Activated CD4-positive, alpha-beta T cell treated with anti-CD3 and anti-CD28 coated beads for 36 hours (primary cell): Measurements from ENCODE around the gene BEST1. TPM values are rescaled to one million over a fixed set of nuclear protein-coding genes. Genes with fewer than 3 reads are reported as not detected.
"Not testable (repeated sequence)": the region's sequence is repeated elsewhere in the genome, so short reads cannot be mapped to it uniquely, and the experiment has no call there.

Experiments used
- ATAC-seq: fragments of 200-7000 bp; cut with Tn5 transposase; one replicate; pipeline ENCODE4 v1.10.0; 2021; ENCODE audit warnings: mild to moderate bottlenecking, moderate library complexity
- CTCF ChIA-PET: fragments of 350-600 bp; sonication (Branson Sonifier 250); formaldehyde crosslinking; loops from one replicate; lab custom pipeline; 2021; ENCODE audit warnings: antibody characterized with exemption; lab: Charles Lee
- POLR2A ChIA-PET: fragments of 350-600 bp; sonication (Branson Sonifier 250); formaldehyde crosslinking; loops from one replicate; lab custom pipeline; 2021; ENCODE audit warnings: antibody characterized with exemption, inconsistent platforms; lab: Charles Lee
- DNase-seq: peaks from one replicate; pipeline ENCODE4 v3.0.0-alpha.2; 2020
- H3K27ac Mint-ChIP-seq: one replicate; pipeline ENCODE4 v1.8.0; 2021; ENCODE audit warnings: mixed read lengths
- H3K27me3 Mint-ChIP-seq: one replicate; pipeline ENCODE4 v1.8.0; 2021; ENCODE audit warnings: mixed read lengths
- H3K36me3 Mint-ChIP-seq: one replicate; pipeline ENCODE4 v1.8.0; 2021; ENCODE audit warnings: low read depth, mixed read lengths
- H3K4me1 Mint-ChIP-seq: one replicate; pipeline ENCODE4 v1.8.0; 2021; ENCODE audit warnings: mixed read lengths
- H3K4me3 Mint-ChIP-seq: one replicate; pipeline ENCODE4 v1.8.0; 2021; ENCODE audit warnings: mild to moderate bottlenecking, moderate library complexity, mixed read lengths
- H3K9me3 Mint-ChIP-seq: one replicate; pipeline ENCODE4 v1.8.0; 2021; ENCODE audit warnings: low read depth, mixed read lengths
- intact Hi-C, 2 experiments: fragments of 100-400 bp; cut with DNase I in 1 of 2; cut with micrococcal nuclease in 1 of 2; formaldehyde crosslinking; loops; one replicate each; pipeline versions ENCODE4 v1.14.2 to v1.15.1; 2022 to 2024; cut with DNase I, micrococcal nuclease
- total RNA-seq, 2 experiments: library from RNA; stranded (reverse); gene quantifications; one replicate each; pipeline ENCODE4 v1.2.3, GENCODE V29; 2021

Gene BEST1
- total RNA-seq, 2 experiments from 2014 or later, result 0.37 to 0.65 TPM

DNA sequence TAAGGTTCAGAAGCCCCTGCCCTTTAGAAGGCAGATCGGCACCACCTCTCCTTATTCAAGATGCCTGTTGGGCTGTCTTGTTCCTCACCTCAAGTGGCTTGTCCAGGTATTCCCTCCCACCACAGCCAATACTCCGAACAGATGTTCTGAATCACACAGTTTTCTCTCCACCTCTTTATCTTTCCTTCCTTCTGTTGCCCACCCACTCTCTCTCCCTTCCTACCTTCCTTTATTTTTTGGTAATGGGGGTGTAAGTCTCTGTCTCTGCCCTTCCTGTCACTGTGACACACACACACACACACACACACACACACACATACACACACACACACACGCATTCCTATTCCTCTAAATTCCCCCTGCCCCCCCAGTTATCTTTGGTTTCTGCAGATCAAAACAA is 8.4 kb downstream of the BEST1 start:
- intact Hi-C loops, result no loop called here
- POLR2A ChIA-PET, result no interaction called here

GRCh38 chr11:61959114-61959513 is 9.0 kb downstream of the BEST1 start:
- no peak overlapping the region for H3K4me3 Mint-ChIP-seq
- no peak overlapping the region for H3K27ac Mint-ChIP-seq
- ATAC-seq (peak; percentile 20), DNase-seq (no peak)
- peaks cover 11% of the 10 kb centered on the region for H3K36me3 Mint-ChIP-seq
- peaks cover 17% of the 10 kb centered on the region for H3K4me1 Mint-ChIP-seq
- CTCF ChIA-PET, result interaction anchor here (0.7 to 3.2 kb wide), 3 partner anchors 12 to 132 kb away, joined by 3 to 14 read pairs (median 3); no protein-coding TSS in a partner anchor
- no peaks in the 10 kb centered on the region for H3K9me3 Mint-ChIP-seq
- intact Hi-C loops, result no loop called here
- peaks cover 15% of the 10 kb centered on the region for H3K27me3 Mint-ChIP-seq
- POLR2A ChIA-PET, result no interaction called here

More for the DNA sequence above, 8.4 kb downstream of the BEST1 start:
- ATAC-seq (no peak), DNase-seq (no peak)
- Mint-ChIP-seq H3K36me3 (peaks cover 6% of the 10 kb centered on the region), H3K27ac (no peak overlapping the region), H3K27me3 (peaks cover 17% of the 10 kb centered on the region), H3K4me1 (peaks cover 12% of the 10 kb centered on the region), H3K4me3 (no peak overlapping the region), H3K9me3 (no peaks in the 10 kb centered on the region)
- CTCF ChIA-PET, result interaction anchor here (0.9 kb wide), 1 partner anchor 124 kb away, joined by 5 read pairs; no protein-coding TSS in a partner anchor

DNA sequence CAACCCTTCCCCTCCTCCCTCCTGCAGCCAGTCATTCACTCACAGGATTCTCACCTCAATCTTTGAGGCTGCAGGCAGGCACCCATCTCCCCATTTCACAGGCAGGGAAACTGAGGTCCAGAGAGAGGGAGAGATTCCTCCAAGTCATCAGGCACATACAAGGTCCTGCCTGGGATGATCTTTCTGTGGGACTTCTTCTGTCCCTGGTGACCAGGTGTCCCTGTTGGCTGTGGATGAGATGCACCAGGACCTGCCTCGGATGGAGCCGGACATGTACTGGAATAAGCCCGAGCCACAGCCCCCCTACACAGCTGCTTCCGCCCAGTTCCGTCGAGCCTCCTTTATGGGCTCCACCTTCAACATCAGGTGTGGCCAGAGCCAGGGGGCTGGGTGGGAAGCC is 9.5 kb downstream of the BEST1 start:
- Mint-ChIP-seq H3K4me3 (no peak overlapping the region), H3K27ac (no peak overlapping the region), H3K9me3 (no peaks in the 10 kb centered on the region), H3K4me1 (peaks cover 22% of the 10 kb centered on the region), H3K27me3 (peaks cover 11% of the 10 kb centered on the region), H3K36me3 (peaks cover 17% of the 10 kb centered on the region)
- ATAC-seq (no peak), DNase-seq (no peak)
- intact Hi-C loops, result no loop called here
- POLR2A ChIA-PET, result no interaction called here
- CTCF ChIA-PET, result interaction anchor here (0.7 to 3.2 kb wide), 3 partner anchors 11 to 131 kb away, joined by 3 to 14 read pairs (median 3); no protein-coding TSS in a partner anchor

DNA sequence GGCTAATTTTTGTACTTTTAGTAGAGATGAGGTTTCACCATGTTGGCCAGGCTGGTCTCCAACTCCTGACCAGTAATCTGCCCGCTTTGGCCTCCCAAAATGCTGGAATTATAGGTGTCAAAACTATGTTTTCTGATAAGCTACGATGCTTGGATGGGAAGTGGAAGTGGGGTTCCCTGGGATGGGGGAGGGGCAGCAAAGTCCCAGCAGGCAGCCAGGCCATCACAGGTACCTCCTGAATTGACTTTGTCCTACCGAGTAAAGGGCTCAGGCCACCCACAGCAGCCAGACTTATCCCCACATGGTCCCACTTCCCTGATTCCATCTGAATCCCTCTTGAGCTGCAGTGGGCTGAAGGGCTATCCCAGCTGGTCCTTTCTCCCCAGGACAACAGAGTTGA is 10.4 kb downstream of the BEST1 start:
- Mint-ChIP-seq H3K4me1 (peaks cover 30% of the 10 kb centered on the region), H3K27ac (no peak overlapping the region), H3K9me3 (no peaks in the 10 kb centered on the region), H3K36me3 (peaks cover 25% of the 10 kb centered on the region), H3K4me3 (no peak overlapping the region), H3K27me3 (peaks cover 6% of the 10 kb centered on the region)
- ATAC-seq, result no peak
- ChIA-PET CTCF (interaction anchor here (1.4 to 3.2 kb wide), 2 partner anchors 13 to 147 kb away, joined by 5 to 14 read pairs; no protein-coding TSS in a partner anchor), POLR2A (no interaction called here)
- intact Hi-C loops, result no loop called here
- no peak for DNase-seq

DNA sequence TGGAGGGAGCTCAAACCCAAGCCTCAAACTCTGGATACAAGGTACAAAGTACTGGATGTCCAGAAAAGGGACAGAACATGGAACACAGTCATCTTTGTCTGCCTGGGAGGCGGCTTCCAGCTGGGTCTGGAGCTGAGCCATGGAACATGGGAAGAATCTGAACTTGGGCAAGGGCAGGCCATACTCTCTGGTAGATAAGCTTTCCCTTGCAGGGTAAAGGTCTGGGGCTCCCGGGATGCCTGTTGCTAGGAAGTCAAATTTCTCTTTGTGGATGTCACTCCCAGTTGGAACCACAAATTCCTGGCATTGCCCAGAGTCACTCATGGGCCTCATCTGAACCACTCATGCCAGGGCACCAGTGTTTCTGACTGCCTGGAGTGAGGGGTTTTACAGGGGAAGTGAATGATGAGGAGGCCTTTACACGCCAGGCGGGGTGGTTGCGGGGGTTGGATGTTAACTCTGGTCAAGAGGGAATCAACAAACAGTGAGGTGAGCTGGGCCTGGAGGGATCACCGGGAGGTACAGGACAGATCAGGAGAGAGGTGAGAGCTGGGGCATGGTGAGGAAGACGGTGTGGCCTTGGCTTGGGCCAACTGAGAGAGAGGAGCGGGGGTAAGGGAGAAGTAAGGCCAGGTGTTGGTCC is 11.5 kb downstream of the BEST1 start:
- Mint-ChIP-seq H3K36me3 (peaks cover 37% of the 10 kb centered on the region), H3K27me3 (no peaks in the 10 kb centered on the region), H3K27ac (no peak overlapping the region), H3K9me3 (no peaks in the 10 kb centered on the region), H3K4me1 (peaks cover 26% of the 10 kb centered on the region), H3K4me3 (no peak overlapping the region)
- intact Hi-C loops, result no loop called here
- POLR2A ChIA-PET, result no interaction called here
- CTCF ChIA-PET, result interaction anchor here (3.2 kb wide), 1 partner anchor 14 kb away, joined by 14 read pairs; no protein-coding TSS in a partner anchor
- ATAC-seq (no peak), DNase-seq (no peak)

- ATAC-seq, result no peak
- intact Hi-C loops, result no loop called here
- POLR2A ChIA-PET, result interaction anchor here (1.0 kb wide), 1 partner anchor 12 kb away, joined by 5 read pairs; the partner anchor contains the start of gene BEST1
Measured at GRCh38 chr11:61962213-61963015, 12.3 kb downstream of the BEST1 start.

GRCh38 chr11:61963016-61963281 is 12.8 kb downstream of the BEST1 start:
- ChIA-PET POLR2A (interaction anchor here (1.0 kb wide), 1 partner anchor 13 kb away, joined by 5 read pairs; the partner anchor contains the start of gene BEST1), CTCF (interaction anchor here (1.1 to 1.8 kb wide), 4 partner anchors 13 to 119 kb away, joined by 3 to 6 read pairs (median 4); partner anchors contain the start of gene BEST1)
- ATAC-seq, result no peak
- peaks cover 38% of the 10 kb centered on the region for H3K36me3 Mint-ChIP-seq
- peaks cover 26% of the 10 kb centered on the region for H3K4me1 Mint-ChIP-seq
- no peak overlapping the region for H3K4me3 Mint-ChIP-seq
- no peaks in the 10 kb centered on the region for H3K9me3 Mint-ChIP-seq
- no peak for DNase-seq
- intact Hi-C loops, result no loop called here
- no peaks in the 10 kb centered on the region for H3K27me3 Mint-ChIP-seq
- peak overlapping the region; percentile 71 for H3K27ac Mint-ChIP-seq

More at GRCh38 chr11:61962213-61963015, 12.3 kb downstream of the BEST1 start:
- H3K9me3 Mint-ChIP-seq, result no peaks in the 10 kb centered on the region
- peaks cover 38% of the 10 kb centered on the region for H3K36me3 Mint-ChIP-seq
- DNase-seq, result no peak
- peaks cover 26% of the 10 kb centered on the region for H3K4me1 Mint-ChIP-seq
- CTCF ChIA-PET, result interaction anchor here (1.1 to 1.8 kb wide), 3 partner anchors 16 to 119 kb away, joined by 3 to 6 read pairs (median 4); no protein-coding TSS in a partner anchor
- no peaks in the 10 kb centered on the region for H3K27me3 Mint-ChIP-seq
- no peak overlapping the region for H3K27ac Mint-ChIP-seq
- H3K4me3 Mint-ChIP-seq, result no peak overlapping the region

- DNase-seq (no peak), ATAC-seq (no peak)
- peaks cover 41% of the 10 kb centered on the region for H3K36me3 Mint-ChIP-seq
- H3K4me3 Mint-ChIP-seq, result peak overlapping the region; percentile 16
- CTCF ChIA-PET, result interaction anchor here (0.6 to 1.8 kb wide), 5 partner anchors 14 to 118 kb away, joined by 3 to 6 read pairs (median 3); partner anchors contain the start of gene BEST1
- H3K27ac Mint-ChIP-seq, result peak overlapping the region; percentile 71
- H3K27me3 Mint-ChIP-seq, result no peaks in the 10 kb centered on the region
- POLR2A ChIA-PET, result interaction anchor here (1.0 kb wide), 1 partner anchor 13 kb away, joined by 5 read pairs; the partner anchor contains the start of gene BEST1
- peaks cover 29% of the 10 kb centered on the region for H3K4me1 Mint-ChIP-seq
- no peaks in the 10 kb centered on the region for H3K9me3 Mint-ChIP-seq
- intact Hi-C loops, result no loop called here
Measured at GRCh38 chr11:61963282-61964057, 13.3 kb downstream of the BEST1 start.

DNA sequence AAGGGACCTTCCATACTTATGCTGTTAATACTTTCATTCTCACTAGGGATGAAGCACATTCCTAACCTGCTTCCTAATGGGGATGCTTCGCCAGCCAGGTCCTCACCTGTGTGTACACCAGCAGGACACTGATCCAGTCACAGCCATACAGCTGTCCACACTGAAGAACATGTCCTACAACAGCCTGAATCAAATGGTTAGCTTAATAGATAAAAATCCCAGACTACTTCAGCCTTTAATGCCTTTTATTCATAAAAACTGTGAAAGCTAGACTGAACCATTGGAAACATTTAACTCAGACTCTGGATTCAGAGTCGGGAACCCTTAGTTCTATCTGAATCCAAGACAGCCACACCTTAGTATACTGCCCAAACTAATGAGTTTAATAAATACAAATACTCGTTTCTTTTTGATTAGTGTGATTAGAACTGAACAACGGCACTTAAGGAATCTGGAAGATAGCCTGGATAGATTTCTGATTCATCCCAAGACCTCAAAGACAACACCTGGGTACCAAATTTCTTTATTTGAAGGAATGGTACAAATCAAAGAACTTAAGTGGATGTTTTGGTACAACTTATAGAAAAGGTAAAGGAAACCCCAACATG is 14.0 kb downstream of the BEST1 start:
- no peak for DNase-seq
- no peaks in the 10 kb centered on the region for H3K9me3 Mint-ChIP-seq
- H3K36me3 Mint-ChIP-seq, result peaks cover 41% of the 10 kb centered on the region
- ChIA-PET CTCF (interaction anchor here (1.1 to 1.8 kb wide), 4 partner anchors 14 to 66 kb away, joined by 3 to 6 read pairs (median 4); partner anchors contain the start of gene BEST1), POLR2A (no interaction called here)
- no peaks in the 10 kb centered on the region for H3K27me3 Mint-ChIP-seq
- peak overlapping the region; percentile 91 for H3K4me3 Mint-ChIP-seq
- no peak for ATAC-seq
- intact Hi-C loops, result no loop called here
- H3K4me1 Mint-ChIP-seq, result peaks cover 35% of the 10 kb centered on the region
- peak overlapping the region; percentile 42 for H3K27ac Mint-ChIP-seq

- not testable (repeated sequence) for H3K9me3 Mint-ChIP-seq, H3K27ac Mint-ChIP-seq, DNase-seq, H3K27me3 Mint-ChIP-seq, ATAC-seq
- Mint-ChIP-seq H3K4me3 (peak overlapping the region; percentile 91), H3K4me1 (peaks cover 40% of the 10 kb centered on the region), H3K36me3 (peaks cover 41% of the 10 kb centered on the region)
- intact Hi-C loops, result loop anchor here in 1 of 2 experiments (5.0 kb wide), 3 partner anchors 63 to 118 kb away; no protein-coding TSS in a partner anchor
- ChIA-PET POLR2A (interaction anchor here (0.9 kb wide), 1 partner anchor 700 kb away, joined by 3 read pairs; the partner anchor contains the start of genes C11orf98 and CSKMT), CTCF (interaction anchor here (0.8 to 2.9 kb wide), 7 partner anchors 14 to 142 kb away, joined by 3 to 9 read pairs (median 3); partner anchors contain the start of gene BEST1)
Measured at GRCh38 chr11:61964666-61965271, 14.6 kb downstream of the BEST1 start.
